OCI-LY7 (cell line): ENCODE results near the gene SLC16A8. TPM values are rescaled to one million over a fixed set of nuclear protein-coding genes. Genes with fewer than 3 reads are reported as not detected.

Experiments
- BruUV-seq: library from RNA; stranded (reverse); fragments of 400-500 nt; replicated peaks from 2 replicates; lab custom pipeline; 2021; lab: Mats Ljungman, UMichigan
- CTCF ChIA-PET: fragments of 300-600 bp; sonication (Branson Sonifier 250); formaldehyde crosslinking; loops from one replicate; lab custom pipeline; 2022; ENCODE audit warnings: antibody characterized with exemption; ENCODE audit not compliant: unreplicated experiment; lab: Charles Lee
- POLR2A ChIA-PET: fragments of 300-600 bp; sonication (Branson Sonifier 250); formaldehyde crosslinking; loops from one replicate; lab custom pipeline; 2022; ENCODE audit warnings: antibody characterized with exemption; lab: Charles Lee
- DNase-seq: peaks from one replicate; pipeline ENCODE4 v3.0.0-alpha.2; 2015; ENCODE audit warnings: low spot score
- H2AFZ ChIP-seq: fragments of 200-600 bp; sonication (generic), shearing (Covaris generic); 2 replicates; pipeline ENCODE4 v1.6.1; 2014; ENCODE audit warnings: mild to moderate bottlenecking, antibody characterized with exemption, low read length, moderate library complexity
- H3K27ac ChIP-seq: fragments of 200-600 bp; sonication (generic); 2 replicates; pipeline ENCODE4 v1.5.1; 2014; ENCODE audit warnings: mixed run types, low read depth, mild to moderate bottlenecking, moderate library complexity, low read length, inconsistent platforms; ENCODE audit not compliant: poor library complexity, severe bottlenecking
- H3K36me3 ChIP-seq: fragments of 200-600 bp; sonication (generic); 2 replicates; pipeline ENCODE4 v1.6.1; 2014; ENCODE audit warnings: mild to moderate bottlenecking, antibody characterized with exemption, low read length, moderate library complexity, mixed read lengths; ENCODE audit not compliant: insufficient read depth
- H3K4me1 ChIP-seq: fragments of 200-600 bp; sonication (generic); 2 replicates; pipeline ENCODE4 v1.5.1; 2014; ENCODE audit warnings: mild to moderate bottlenecking, low read length; ENCODE audit not compliant: insufficient read depth, poor library complexity, severe bottlenecking
- H3K4me2 ChIP-seq: fragments of 200-600 bp; sonication (generic); 2 replicates; pipeline ENCODE4 v1.6.1; 2014; ENCODE audit warnings: mild to moderate bottlenecking, low read length
- H3K4me3 ChIP-seq: fragments of 200-600 bp; sonication (generic); 2 replicates; pipeline ENCODE4 v1.5.1; 2014; ENCODE audit warnings: mild to moderate bottlenecking, low read depth, low read length; ENCODE audit not compliant: poor library complexity, severe bottlenecking
- H3K79me2 ChIP-seq: fragments of 200-600 bp; sonication (generic); 2 replicates; pipeline ENCODE4 v1.6.1; 2016; ENCODE audit warnings: low read depth, mild to moderate bottlenecking, low read length, moderate library complexity, mixed read lengths; ENCODE audit not compliant: insufficient read depth
- H3K9me2 ChIP-seq: fragments of 200-600 bp; sonication (generic); 2 replicates; pipeline ENCODE4 v1.6.1; 2016; ENCODE audit warnings: mild to moderate bottlenecking, low read length, mixed read lengths; ENCODE audit not compliant: insufficient read depth
- H3K9me3 ChIP-seq: fragments of 200-600 bp; sonication (generic); 2 replicates; pipeline ENCODE4 v1.6.1; 2014; ENCODE audit warnings: mild to moderate bottlenecking, mixed run types, low read length, mixed read lengths
- H4K20me1 ChIP-seq: fragments of 200-600 bp; sonication (generic); 2 replicates; pipeline ENCODE4 v1.6.1; 2014; ENCODE audit warnings: mild to moderate bottlenecking, antibody characterized with exemption, low read length, moderate library complexity, mixed read lengths; ENCODE audit not compliant: insufficient read depth
- EZH2phosphoT487 ChIP-seq: fragments of 200-600 bp; sonication (generic); IDR thresholded peaks from 2 replicates; pipeline ENCODE4 v1.6.1; 2018; ENCODE audit warnings: low read depth, borderline replicate concordance, mild to moderate bottlenecking, mixed run types, antibody characterized with exemption, low read length, moderate library complexity, mixed read lengths
- intact Hi-C: fragments of 100-400 bp; cut with micrococcal nuclease; formaldehyde crosslinking; loops from one replicate; pipeline ENCODE4 v1.10.0; 2022; ENCODE audit not compliant: unreplicated experiment
- total RNA-seq, 2 experiments: library from RNA; depleted of rRNA in 1 of 2; stranded (reverse); fragments of >200 nt in 1 of 2; shearing (Covaris generic) in 1 of 2; gene quantifications; 2 replicates each; pipeline ENCODE4 v1.2.3, GENCODE V29; 2014 to 2022
- TF ChIP-seq, protein P1 (sequence below): fragments of 200-600 bp; sonication (generic); conservative IDR thresholded peaks from 2 replicates; pipeline ENCODE4 v1.5.1; 2014; ENCODE audit warnings: mild to moderate bottlenecking, antibody characterized with exemption, low read length, moderate library complexity, mixed read lengths

The SLC16A8 gene
- total RNA-seq, 2 experiments from 2014 or later, result not detected

GRCh38 chr22:38088629-38089473 lies 4.9 kb upstream of the SLC16A8 start:
- no peak overlapping the region for H3K27ac ChIP-seq
- H3K4me3 ChIP-seq, result no peak overlapping the region

DNA sequence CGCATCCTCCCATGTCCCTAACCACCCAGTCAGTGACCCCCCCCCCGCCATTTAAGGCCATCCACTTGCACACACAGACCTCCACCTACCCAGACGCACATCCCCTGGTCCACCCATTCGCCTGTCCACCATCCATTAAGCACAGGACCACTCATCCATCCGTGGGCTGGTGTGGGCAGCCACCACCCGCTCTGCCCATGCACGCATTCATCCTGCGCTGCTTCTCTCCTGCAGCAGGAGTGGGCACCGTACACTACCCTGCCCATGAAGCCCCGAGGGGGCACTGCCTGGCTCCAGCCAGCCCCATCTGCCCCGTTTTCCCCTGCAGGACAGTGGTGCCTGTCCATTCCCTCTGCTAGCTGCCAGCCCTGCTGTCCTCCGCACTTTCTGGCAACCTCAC lies 3.9 kb upstream of the SLC16A8 start:
- H4K20me1 ChIP-seq, result no peaks in the 10 kb centered on the region
- POLR2A ChIA-PET, result no interaction called here
- H3K4me2 ChIP-seq, result no peak overlapping the region
- no peaks in the 10 kb centered on the region for H3K9me3 ChIP-seq
- H3K27ac ChIP-seq, result no peak overlapping the region
- H3K36me3 ChIP-seq, result no peaks in the 10 kb centered on the region
- CTCF ChIA-PET, result no interaction called here
- DNase-seq, result no peak
- no peaks in the 10 kb centered on the region for H3K9me2 ChIP-seq
- no peaks in the 10 kb centered on the region for H3K79me2 ChIP-seq
- H2AFZ ChIP-seq, result no peak overlapping the region
- H3K4me1 ChIP-seq, result no peaks in the 10 kb centered on the region
- intact Hi-C loops, result no loop called here
- no peak overlapping the region for H3K4me3 ChIP-seq
- BruUV-seq, result no TSS peak
- TF ChIP-seq, protein P1, sequence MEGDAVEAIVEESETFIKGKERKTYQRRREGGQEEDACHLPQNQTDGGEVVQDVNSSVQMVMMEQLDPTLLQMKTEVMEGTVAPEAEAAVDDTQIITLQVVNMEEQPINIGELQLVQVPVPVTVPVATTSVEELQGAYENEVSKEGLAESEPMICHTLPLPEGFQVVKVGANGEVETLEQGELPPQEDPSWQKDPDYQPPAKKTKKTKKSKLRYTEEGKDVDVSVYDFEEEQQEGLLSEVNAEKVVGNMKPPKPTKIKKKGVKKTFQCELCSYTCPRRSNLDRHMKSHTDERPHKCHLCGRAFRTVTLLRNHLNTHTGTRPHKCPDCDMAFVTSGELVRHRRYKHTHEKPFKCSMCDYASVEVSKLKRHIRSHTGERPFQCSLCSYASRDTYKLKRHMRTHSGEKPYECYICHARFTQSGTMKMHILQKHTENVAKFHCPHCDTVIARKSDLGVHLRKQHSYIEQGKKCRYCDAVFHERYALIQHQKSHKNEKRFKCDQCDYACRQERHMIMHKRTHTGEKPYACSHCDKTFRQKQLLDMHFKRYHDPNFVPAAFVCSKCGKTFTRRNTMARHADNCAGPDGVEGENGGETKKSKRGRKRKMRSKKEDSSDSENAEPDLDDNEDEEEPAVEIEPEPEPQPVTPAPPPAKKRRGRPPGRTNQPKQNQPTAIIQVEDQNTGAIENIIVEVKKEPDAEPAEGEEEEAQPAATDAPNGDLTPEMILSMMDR, result no peak
- no peak for TF ChIP-seq EZH2phosphoT487

More at GRCh38 chr22:38088629-38089473, 4.9 kb upstream of the SLC16A8 start:
- TF ChIP-seq, protein P1, result no peak
- no peak for TF ChIP-seq EZH2phosphoT487
- no peak overlapping the region for H2AFZ ChIP-seq
- no peaks in the 10 kb centered on the region for H4K20me1 ChIP-seq
- no peaks in the 10 kb centered on the region for H3K4me1 ChIP-seq
- no peak for DNase-seq
- no peak overlapping the region for H3K4me2 ChIP-seq
- no peaks in the 10 kb centered on the region for H3K9me2 ChIP-seq
- intact Hi-C loops, result no loop called here
- CTCF ChIA-PET, result no interaction called here
- BruUV-seq, result no TSS peak
- POLR2A ChIA-PET, result no interaction called here
- no peaks in the 10 kb centered on the region for H3K9me3 ChIP-seq
- no peaks in the 10 kb centered on the region for H3K79me2 ChIP-seq
- H3K36me3 ChIP-seq, result no peaks in the 10 kb centered on the region

DNA sequence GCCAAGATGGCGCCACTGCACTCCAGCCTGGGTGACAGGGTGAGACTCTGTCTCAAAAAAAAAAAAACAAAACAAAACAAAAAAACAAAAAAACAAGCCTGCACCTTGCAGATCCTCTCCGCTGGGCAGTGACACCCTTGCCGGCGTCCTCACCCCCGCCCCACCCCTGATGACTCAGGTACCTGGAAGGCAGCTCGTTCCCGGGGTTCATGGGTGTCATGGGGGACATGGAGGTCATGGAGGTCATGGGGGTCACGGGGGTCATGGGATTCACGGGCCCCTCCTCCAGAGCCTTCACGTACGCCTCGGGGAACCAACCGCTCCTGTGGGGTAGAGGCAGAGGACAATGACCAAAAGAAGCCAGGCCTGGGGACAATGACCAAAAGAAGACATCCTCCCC lies 3.0 kb upstream of the SLC16A8 start:
- TF ChIP-seq EZH2phosphoT487, result no peak
- TF ChIP-seq, protein P1, result no peak
- ChIA-PET CTCF (no interaction called here), POLR2A (no interaction called here)
- no peak overlapping the region for H3K4me3 ChIP-seq
- no peaks in the 10 kb centered on the region for H3K79me2 ChIP-seq
- no TSS peak for BruUV-seq
- H3K4me1 ChIP-seq, result no peaks in the 10 kb centered on the region
- H3K36me3 ChIP-seq, result no peaks in the 10 kb centered on the region
- H4K20me1 ChIP-seq, result no peaks in the 10 kb centered on the region
- H3K9me3 ChIP-seq, result no peaks in the 10 kb centered on the region
- no peak overlapping the region for H2AFZ ChIP-seq
- H3K9me2 ChIP-seq, result no peaks in the 10 kb centered on the region
- no peak overlapping the region for H3K27ac ChIP-seq
- intact Hi-C loops, result no loop called here
- DNase-seq, result no peak
- no peak overlapping the region for H3K4me2 ChIP-seq
